Tibial artery (tissue), 4 donors: ENCODE results near the gene OGFRL1.

ENCODE experiments used
- DNase-seq, 2 donors: peaks; one replicate each; pipeline ENCODE4 v3.0.0-alpha.2; 2019
- H3K27ac ChIP-seq, 2 donors: fragments of 200-600 bp; sonication (generic) in 1 of 2; 1 replicate in 1 of 2; 2 replicates in 1 of 2; pipeline ENCODE4 v1.5.1; 2018 to 2019; ENCODE audit warnings: mild to moderate bottlenecking in 1 of 2
- H3K27me3 ChIP-seq, 2 donors: fragments of 200-600 bp; sonication (generic) in 1 of 2; one replicate each; pipeline versions ENCODE4 v1.5.1 to v1.6.0; 2016 to 2019
- H3K36me3 ChIP-seq, 3 donors: fragments of 200-600 bp; sonication (generic) in 2 of 3; one replicate each; pipeline ENCODE4 v1.5.1; 2016 to 2019; ENCODE audit warnings: mild to moderate bottlenecking in 2 of 3
- H3K4me1 ChIP-seq, 4 donors: fragments of 200-600 bp; sonication (generic) in 2 of 4; 1 replicate in 3 of 4; 2 replicates in 1 of 4; pipeline ENCODE4 v1.5.1; 2016 to 2019
- H3K4me3 ChIP-seq, 2 donors: fragments of 200-600 bp; sonication (generic) in 1 of 2; 1 replicate in 1 of 2; 2 replicates in 1 of 2; pipeline ENCODE4 v1.5.1; 2018 to 2019; ENCODE audit warnings: mild to moderate bottlenecking in 2 of 2
- H3K9me3 ChIP-seq, 3 donors: fragments of 200-600 bp; sonication (generic) in 1 of 3; one replicate each; pipeline ENCODE4 v1.5.1; 2016 to 2019
- CTCF ChIP-seq, 2 experiments: fragments of 200-600 bp in 1 of 2; fragments of 450-650 bp in 1 of 2; IDR thresholded peaks; one replicate each; pipeline ENCODE4 v1.5.1; 2017 to 2019; ENCODE audit warnings: antibody characterized with exemption in 2 of 2, mild to moderate bottlenecking in 1 of 2, moderate library complexity in 1 of 2
- intact Hi-C: fragments of 100-400 bp; cut with DNase I; formaldehyde crosslinking; loops from one replicate; pipeline ENCODE4 v1.15.0; 2023; ENCODE audit warnings: low total_unique reads

The OGFRL1 gene

GRCh38 chr6:71301546-71301945, 12.9 kb downstream of the OGFRL1 start:
- Histone ChIP-seq H3K4me3 (no peak overlapping the region), H3K27me3 (no peaks in the 10 kb centered on the region), H3K9me3 (no peaks in the 10 kb centered on the region), H3K4me1 (no peaks in the 10 kb centered on the region), H3K36me3 (peaks cover 0 to 8% (median 4%) of the 10 kb centered on the region in 3 donors), H3K27ac (no peak overlapping the region)
- no peak for DNase-seq
- intact Hi-C loops: no loop called here
- TF ChIP-seq CTCF (IDR thresholded peaks at IDR 0.05): no peak

- no peaks in the 10 kb centered on the region for H3K9me3 ChIP-seq
- no peak overlapping the region for H3K4me3 ChIP-seq
- intact Hi-C loops: no loop called here
- DNase-seq: no peak
- H3K36me3 ChIP-seq: no peaks in the 10 kb centered on the region
- no peaks in the 10 kb centered on the region for H3K27me3 ChIP-seq
- no peak overlapping the region for H3K27ac ChIP-seq
- no peaks in the 10 kb centered on the region for H3K4me1 ChIP-seq
- no peak for TF ChIP-seq CTCF (IDR thresholded peaks at IDR 0.05)
Measured at GRCh38 chr6:71309656-71310055, 21.0 kb downstream of the OGFRL1 start.

GRCh38 chr6:71310261-71310660, 21.6 kb downstream of the OGFRL1 start:
- Histone ChIP-seq H3K4me1 (no peaks in the 10 kb centered on the region), H3K27me3 (no peaks in the 10 kb centered on the region), H3K36me3 (no peaks in the 10 kb centered on the region), H3K4me3 (no peak overlapping the region), H3K27ac (no peak overlapping the region), H3K9me3 (no peaks in the 10 kb centered on the region)
- TF ChIP-seq CTCF (IDR thresholded peaks at IDR 0.05): no peak
- DNase-seq: no peak
- intact Hi-C loops: no loop called here

- Histone ChIP-seq H3K27me3 (no peaks in the 10 kb centered on the region), H3K27ac (no peak overlapping the region), H3K36me3 (no peaks in the 10 kb centered on the region), H3K4me3 (no peak overlapping the region), H3K9me3 (peaks cover 0 to 3% (median 0%) of the 10 kb centered on the region in 3 donors), H3K4me1 (no peaks in the 10 kb centered on the region)
- no peak for TF ChIP-seq CTCF (IDR thresholded peaks at IDR 0.05)
- no peak for DNase-seq
- intact Hi-C loops: no loop called here
Measured at GRCh38 chr6:71312089-71312488, 23.5 kb downstream of the OGFRL1 start.

GRCh38 chr6:71317441-71317840, 28.8 kb downstream of the OGFRL1 start:
- no peak for TF ChIP-seq CTCF (IDR thresholded peaks at IDR 0.05)
- no peak for DNase-seq
- Histone ChIP-seq H3K27me3 (no peaks in the 10 kb centered on the region), H3K9me3 (peaks cover 0 to 3% (median 0%) of the 10 kb centered on the region in 3 donors), H3K27ac (no peak overlapping the region), H3K4me1 (peaks cover 0 to 13% (median 5%) of the 10 kb centered on the region in 4 donors), H3K36me3 (no peaks in the 10 kb centered on the region), H3K4me3 (no peak overlapping the region)
- intact Hi-C loops: no loop called here

- Histone ChIP-seq H3K4me3 (no peak overlapping the region), H3K27ac (no peak overlapping the region), H3K27me3 (no peaks in the 10 kb centered on the region), H3K36me3 (no peaks in the 10 kb centered on the region), H3K9me3 (peaks cover 0 to 3% (median 0%) of the 10 kb centered on the region in 3 donors), H3K4me1 (peaks cover 0 to 13% (median 5%) of the 10 kb centered on the region in 4 donors)
- TF ChIP-seq CTCF (IDR thresholded peaks at IDR 0.05): no peak
- intact Hi-C loops: no loop called here
- no peak for DNase-seq
Measured at GRCh38 chr6:71320041-71320440, 31.4 kb downstream of the OGFRL1 start.
